GM18858 (cell line): ENCODE data around the gene PTGES3.
"Not testable (repeated sequence)": the region's sequence is repeated elsewhere in the genome, so short reads cannot be mapped to it uniquely, and the experiment has no call there.

Source experiments
- ATAC-seq: cut with Tn5 transposase; IDR thresholded peaks from one replicate; pipeline ENCODE4 v1.9.1; 2021; ENCODE audit not compliant: unreplicated experiment

Gene PTGES3

GRCh38 chr12:56657416-56658379 is 30.4 kb downstream of the PTGES3 start:
- no peak for ATAC-seq

- ATAC-seq = not testable (repeated sequence)
Measured at GRCh38 chr12:56653781-56654180, 34.3 kb downstream of the PTGES3 start.

DNA sequence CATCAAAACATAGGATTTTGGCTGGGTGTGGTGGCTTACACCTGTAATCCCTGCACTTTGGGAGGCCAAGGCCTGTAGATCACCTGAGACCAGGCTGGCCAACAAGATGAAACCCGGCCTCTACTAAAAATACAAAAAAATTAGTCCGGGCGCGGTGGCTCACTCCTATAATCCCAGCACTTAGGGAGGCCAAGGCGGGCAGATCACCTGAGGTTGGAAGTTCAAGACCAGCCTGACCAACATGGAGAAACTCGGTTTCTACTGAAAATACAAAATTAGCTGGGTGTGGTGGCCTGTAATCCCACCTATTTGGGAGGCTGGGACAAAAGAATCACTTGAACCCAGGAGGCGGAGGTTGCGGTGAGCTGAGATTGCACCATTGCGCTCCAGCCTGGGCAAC is 40.1 kb downstream of the PTGES3 start:
- not testable (repeated sequence) for ATAC-seq

DNA sequence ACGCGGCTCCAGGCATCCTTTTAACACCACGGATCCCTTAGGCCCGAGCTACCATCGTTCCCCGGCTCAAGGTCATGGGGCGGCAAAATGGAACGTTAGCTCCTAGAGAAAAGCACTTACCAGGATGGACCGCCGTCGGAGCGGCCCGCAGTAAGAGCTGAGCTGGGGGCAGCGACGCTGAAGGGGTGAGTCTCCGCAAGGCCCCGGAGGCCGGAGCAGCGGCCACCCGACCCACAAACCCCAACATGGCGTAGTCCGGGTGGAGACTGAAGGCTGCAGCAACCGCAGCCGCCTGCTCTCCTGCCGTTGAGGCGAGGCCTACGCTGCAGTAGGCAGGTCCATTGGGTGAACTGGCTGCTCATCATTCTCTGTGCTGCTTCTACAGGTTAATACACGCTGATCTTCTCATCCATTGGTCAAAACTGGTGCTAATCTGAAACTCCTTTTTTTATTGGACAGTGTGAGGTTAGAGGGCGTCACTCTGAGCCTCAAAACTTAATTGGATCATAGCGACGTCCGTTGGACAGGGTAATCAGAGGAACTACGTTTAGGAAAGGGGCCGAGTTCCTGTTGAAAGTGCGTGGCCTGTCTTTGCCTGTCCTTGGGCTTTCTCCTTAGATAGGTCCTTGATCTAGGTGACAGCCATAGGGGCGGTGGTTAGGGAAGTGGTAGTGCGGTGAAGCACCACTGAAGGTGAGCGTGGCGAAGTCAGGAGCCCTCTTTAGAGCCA is 42.2 kb downstream of the PTGES3 start, which contains the start of gene ATP5F1B:
ATP5F1B (minus strand) TSS at position 268 of the 730 bp plus-strand sequence; CDS start at position 247, 21 bp downstream.
- peak; percentile 97 for ATAC-seq

- no peak for ATAC-seq
Measured at GRCh38 chr12:56645201-56645716, 42.8 kb downstream of the PTGES3 start.

GRCh38 chr12:56644654-56645053 is 43.4 kb downstream of the PTGES3 start:
- no peak for ATAC-seq

- no peak for ATAC-seq
Measured at GRCh38 chr12:56641219-56641618, 46.9 kb downstream of the PTGES3 start.

DNA sequence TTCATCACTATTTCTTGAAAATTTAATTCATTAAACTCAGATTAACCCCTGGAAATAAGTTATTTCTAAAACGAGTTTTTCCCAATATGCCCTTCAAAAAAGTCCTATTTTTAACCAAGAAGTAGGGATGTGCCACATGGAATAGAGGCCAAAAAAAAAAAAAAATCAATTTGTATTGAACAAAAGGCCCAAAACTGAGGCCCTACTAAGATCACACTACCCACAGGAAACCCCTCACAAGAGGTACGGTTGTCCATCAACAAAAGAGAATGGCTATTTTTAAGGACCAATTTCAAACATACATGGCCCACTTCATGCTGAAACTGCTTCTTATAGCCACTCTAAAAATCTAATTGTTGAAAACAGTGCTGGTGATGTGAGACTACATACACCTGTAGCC is 50.5 kb downstream of the PTGES3 start:
- no peak for ATAC-seq

- peak; percentile 28 for ATAC-seq
Measured at GRCh38 chr12:56636675-56637540, 51.2 kb downstream of the PTGES3 start.

DNA sequence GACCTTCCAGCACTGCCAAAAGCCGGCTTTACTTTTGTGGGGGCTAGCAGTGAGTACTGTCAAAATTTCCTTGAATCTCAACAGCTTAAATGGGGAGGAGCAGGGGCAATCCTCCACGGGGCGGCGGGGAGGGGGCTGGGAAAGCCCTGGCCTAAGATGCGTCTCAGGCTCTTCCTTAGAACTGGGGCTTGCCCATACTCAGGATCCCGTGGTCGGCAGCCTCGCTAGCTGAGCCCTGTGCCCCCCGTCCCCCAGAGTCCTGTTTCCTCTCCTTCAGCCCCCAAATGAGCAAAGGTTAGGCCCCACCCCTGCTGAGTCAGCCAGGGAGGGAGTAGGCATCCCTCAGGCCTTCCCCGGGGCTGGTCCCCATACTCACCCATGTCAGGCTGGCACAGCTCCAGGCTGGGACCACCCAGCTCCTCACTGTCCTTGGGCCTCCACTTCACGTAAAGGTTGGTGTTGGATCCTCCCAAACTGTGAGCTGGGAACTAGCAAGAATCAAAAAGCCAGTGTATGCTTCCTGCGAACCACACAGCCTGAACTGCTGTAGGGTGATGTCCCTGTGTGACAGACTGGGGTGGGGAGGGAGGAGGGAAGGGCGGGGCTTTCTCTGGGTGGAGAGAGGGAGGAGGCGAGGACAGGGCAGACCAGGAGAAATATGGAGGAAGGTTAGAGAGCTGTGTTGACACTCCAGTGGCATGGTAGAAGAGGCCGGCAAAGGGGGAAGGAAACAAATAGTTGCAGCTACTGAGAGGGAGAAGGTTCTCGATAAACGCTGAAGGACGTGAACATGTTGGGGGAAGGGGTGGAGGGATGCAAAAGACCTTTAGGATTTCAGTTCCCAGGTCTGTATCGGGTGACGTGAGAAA is 52.0 kb downstream of the PTGES3 start:
- peak; percentile 20 for ATAC-seq

DNA sequence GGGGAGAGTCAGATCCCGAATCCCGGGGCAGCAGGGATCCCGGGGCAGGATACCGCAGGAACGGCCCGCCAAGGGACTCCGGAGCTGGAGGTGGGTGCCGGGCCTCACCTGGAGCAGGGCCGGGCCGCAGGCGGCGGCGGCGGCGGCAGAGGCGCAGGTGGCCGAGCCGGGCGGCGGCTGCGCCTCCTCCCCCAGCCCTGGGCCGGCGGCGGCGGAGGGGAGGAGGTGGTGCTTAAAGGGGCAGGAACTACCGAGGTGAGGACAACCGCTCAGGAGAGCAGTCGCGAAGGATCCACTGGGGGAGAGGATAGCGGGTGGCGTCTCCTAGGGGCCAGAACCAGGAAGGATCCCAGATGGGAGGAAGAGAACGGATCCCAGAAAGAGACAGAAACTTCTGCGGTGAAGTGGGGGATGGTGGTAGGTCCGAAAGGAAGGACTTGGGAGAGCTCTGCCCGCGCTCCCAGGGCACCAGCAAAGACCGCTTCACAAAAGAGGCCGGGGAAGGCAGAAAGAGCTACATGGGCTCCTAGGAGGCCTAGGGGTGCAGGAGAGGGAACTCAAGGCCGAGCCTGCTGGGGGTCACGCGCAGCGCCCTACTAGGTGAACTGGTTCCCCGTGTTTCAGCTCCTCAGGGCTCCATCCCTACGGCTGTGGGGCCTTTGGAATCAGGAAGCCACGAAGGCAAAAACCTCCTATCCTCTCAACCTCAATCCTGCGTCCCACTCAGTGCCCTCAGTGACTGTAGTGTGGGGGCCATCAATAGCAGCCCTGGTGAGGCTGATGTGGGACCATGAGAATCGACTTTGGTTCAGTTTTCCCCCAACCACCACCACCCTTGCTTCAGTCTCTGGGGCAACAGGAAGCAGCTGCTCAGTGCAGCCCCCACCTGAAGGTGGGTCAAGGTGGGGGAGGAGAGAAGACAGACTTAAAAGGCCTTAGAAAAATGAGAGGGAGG is 53.0 kb downstream of the PTGES3 start:
- no peak for ATAC-seq

- no peak for ATAC-seq
Measured at GRCh38 chr12:56634242-56634836, 53.7 kb downstream of the PTGES3 start.

GRCh38 chr12:56633468-56634241 is 54.4 kb downstream of the PTGES3 start:
- ATAC-seq = no peak

- ATAC-seq = no peak
Measured at GRCh38 chr12:56632701-56633467, 55.2 kb downstream of the PTGES3 start.

DNA sequence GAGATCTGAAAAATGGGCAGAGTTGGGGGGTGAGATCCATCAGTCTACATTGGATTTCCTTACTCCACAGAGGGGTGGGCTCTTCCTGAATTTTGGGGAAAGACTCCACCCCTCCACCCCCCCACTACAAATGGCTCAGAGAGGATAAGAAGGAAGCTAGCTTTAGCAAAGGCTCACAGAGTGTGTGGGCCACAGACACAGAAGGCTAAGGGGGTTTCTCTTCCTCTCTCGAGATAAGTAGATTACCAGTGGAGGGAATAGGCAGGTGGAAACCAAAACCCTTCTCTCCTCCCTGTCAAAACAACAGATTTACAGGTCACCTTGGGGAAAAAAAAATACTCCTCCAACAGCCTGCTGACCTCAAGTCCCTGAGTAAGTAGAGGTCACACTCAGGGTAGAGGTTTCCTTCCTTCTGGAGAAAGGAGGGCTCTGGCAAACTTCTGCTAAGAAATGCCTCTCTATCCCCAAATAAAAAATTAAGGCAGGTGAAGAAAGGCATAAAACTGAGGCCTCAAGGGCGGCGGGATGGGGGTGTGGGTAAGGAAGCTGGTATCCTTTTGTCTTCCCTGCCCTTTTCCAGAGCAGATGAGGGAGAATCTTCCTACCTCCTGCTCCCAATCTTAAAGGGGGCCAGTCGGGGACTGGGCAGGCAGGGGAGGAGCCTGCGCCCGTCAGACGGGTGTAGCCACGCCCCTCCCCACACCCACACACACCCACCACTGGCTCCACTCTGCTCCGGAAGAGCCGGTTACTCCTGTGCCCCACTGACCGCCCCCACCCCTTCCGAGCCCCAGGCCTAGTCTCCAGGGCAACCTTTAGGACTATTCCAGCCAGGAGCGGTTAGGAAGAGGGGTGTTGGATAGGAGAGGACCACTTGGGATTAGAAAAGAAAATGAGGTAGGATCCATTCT is 56.0 kb downstream of the PTGES3 start:
- ATAC-seq = no peak

GRCh38 chr12:56630180-56630632 is 57.9 kb downstream of the PTGES3 start, which contains the start of gene BAZ2A:
TSS of gene BAZ2A (minus strand) at chr12:56630326. CDS start at chr12:56617530, 12,796 bp downstream.
- ATAC-seq = peak; percentile 42
